IPS DF 19.7 (cell line): ENCODE results near the gene PPM1H.
"Not testable (repeated sequence)": the region's sequence is repeated elsewhere in the genome, so short reads cannot be mapped to it uniquely, and the experiment has no call there.

ENCODE experiments used
- DNase-seq: peaks from one replicate; pipeline ENCODE4 v3.0.0-alpha.2; 2013; ENCODE audit warnings: low read depth, low spot score

PPM1H gene

DNA sequence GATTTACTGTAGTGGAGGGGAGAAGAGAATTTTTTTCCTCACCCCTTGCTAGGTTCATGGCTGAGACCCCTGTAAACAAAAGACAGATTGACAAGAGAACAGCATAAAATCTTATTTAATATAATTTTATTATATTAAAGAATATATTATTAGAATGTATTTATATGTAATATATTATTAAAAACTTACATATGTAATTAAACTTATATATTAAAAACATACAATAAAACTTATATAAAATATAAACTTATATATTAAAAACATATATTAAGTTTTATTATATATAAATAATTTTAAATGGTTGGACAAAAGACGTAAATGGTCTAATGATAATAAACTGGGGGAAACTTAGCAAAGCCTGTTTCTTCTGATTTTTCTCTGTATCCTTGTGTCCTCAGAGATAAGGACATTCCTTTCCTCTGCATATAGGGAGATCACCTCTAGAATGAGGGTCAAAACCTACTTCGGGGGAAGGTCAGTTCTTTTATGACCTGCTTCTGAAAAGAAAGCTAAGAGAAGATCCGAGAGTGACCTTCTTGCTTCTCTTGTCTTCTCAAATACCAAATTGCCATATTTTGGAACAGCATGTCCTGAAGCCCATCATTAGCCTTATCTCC, 8.9 kb upstream of the PPM1H start:
- no peak for DNase-seq

DNA sequence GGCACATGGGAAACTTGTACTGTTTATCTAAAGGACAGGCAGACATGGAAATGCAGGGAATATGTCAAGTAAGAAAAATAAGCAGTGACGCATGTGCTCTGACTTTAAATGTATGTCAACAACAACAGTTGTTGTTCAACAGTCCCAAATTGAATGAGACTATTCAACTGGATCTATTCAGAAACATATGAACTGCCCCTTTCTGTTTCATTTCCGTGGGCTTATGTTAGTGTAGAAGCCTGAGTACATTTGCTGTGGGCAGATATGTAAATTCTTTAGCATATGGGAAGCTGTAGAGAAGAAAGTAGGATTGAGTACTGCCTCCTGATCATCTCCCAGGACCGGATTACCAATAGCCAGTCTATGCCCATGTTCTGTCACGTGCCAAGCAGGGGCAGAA, 7.4 kb upstream of the PPM1H start:
- DNase-seq, result not testable (repeated sequence)

DNA sequence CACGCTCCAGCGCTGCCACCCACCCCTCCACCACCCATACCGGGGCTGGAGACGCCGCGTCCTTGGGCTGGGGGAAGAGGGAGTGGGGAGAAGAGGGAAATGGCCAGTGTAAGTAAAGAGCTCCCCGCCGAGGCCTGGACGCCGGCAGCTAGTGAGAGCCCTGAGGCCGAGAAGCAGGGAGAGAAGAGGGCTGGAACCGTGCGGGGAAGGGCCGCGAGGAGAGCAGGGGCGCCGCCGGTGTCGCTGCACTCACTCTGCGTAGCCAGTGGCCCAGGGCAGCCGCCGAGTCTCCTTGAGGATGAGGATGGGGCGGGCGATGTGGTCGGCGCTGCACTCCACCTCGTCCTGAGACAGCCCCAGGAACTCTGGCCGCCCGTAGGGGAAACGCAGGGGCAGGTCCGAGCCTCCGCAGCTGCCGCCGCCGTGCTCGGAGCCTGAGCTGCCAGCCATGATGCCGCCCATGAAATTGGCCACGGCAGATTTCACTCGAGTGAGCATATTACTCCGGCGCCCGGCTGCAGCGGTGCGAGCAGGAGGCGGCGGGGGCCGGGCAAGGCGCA, 631 bp downstream of the PPM1H start:
- no peak for DNase-seq

- no peak for DNase-seq
Observed at GRCh38 chr12:62933602-62934238, 1.2 kb downstream of the PPM1H start.

- DNase-seq, result peak; percentile 57
Observed at GRCh38 chr12:62933220-62933601, 1.7 kb downstream of the PPM1H start.

- DNase-seq, result no peak
Observed at GRCh38 chr12:62931477-62931876, 3.5 kb downstream of the PPM1H start.

- DNase-seq, result no peak
Observed at GRCh38 chr12:62930546-62931425, 4.2 kb downstream of the PPM1H start.

DNA sequence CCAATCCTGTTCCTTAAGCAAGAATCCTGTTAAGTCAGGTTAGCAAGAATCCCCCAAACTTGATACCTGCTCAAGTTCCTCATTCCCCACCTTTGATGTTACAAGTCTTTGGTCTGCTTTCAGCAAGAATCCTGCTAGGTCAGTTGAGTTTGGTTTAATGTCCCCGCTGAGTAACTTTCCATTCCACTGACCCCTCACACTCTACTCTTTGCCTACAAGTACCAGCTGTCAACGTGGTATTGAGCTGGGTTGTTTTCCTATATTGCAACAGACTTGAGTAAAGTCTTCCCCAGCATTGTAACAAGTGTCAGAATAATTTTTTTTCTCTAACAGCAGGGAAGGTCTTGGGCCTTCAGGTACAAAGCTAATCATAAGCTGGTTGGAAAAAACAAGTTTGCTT, 6.3 kb downstream of the PPM1H start:
- no peak for DNase-seq

GRCh38 chr12:62925680-62926079, 9.3 kb downstream of the PPM1H start:
- no peak for DNase-seq

GRCh38 chr12:62924084-62924483, 10.9 kb downstream of the PPM1H start:
- no peak for DNase-seq

- no peak for DNase-seq
Observed at GRCh38 chr12:62922539-62922938, 12.4 kb downstream of the PPM1H start.

GRCh38 chr12:62919838-62920237, 15.1 kb downstream of the PPM1H start:
- no peak for DNase-seq

DNA sequence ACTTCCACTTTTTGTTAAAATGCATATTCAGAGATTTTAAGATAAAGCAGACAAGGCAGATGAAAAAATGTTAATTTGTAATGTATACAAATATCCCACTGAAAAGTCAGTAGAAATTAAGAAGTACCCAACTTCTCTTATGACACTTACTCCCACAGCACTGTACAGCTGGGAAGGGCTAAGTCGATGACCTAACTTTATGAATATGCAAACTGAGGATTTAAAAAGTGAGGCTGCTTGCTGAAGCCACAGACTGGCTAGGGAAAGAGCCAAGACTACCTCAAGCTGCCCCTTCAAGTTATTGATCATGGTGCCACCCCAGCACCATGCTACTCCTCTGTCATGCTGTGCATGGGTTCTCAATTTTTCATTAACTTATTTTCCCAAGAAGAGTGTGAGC, 17.0 kb downstream of the PPM1H start:
- DNase-seq, result no peak

GRCh38 chr12:62916632-62917425, 18.1 kb downstream of the PPM1H start:
- no peak for DNase-seq

- DNase-seq, result no peak
Observed at GRCh38 chr12:62915204-62915529, 19.8 kb downstream of the PPM1H start.

DNA sequence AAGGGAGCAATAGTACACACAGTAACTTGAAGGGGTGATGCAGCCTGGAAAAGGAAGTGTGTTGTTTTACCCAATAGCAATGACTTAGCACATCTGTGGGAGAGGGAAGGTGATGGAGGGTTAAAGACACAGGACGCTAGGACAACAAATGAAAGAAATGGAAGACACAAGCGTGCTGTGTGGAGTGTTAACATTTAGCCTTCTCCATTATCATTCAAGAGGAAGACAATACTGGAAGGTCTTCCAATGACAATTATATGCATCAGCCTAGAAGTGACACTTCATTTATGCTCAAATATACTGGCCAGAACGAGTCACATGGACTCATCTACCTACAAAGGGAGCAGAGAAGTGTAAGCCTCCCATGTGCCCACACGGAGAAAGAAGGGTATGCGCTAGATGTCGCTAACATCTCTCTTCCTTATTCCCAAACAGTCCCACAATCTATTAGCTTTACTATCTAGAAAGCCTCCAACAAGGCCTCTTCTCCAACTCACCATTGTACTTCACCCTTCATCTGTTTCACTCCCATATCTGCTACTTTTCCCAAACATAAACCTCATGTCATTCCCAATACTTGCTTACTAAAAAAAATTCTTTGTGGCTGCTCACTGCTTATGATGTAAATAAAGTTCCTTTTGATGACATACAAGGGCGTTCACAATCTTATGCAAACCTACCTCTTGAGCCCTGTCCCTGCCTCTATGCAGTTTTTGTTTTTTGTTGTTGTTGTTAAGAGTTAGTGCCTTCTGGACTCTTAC, 20.3 kb downstream of the PPM1H start:
- no peak for DNase-seq

DNA sequence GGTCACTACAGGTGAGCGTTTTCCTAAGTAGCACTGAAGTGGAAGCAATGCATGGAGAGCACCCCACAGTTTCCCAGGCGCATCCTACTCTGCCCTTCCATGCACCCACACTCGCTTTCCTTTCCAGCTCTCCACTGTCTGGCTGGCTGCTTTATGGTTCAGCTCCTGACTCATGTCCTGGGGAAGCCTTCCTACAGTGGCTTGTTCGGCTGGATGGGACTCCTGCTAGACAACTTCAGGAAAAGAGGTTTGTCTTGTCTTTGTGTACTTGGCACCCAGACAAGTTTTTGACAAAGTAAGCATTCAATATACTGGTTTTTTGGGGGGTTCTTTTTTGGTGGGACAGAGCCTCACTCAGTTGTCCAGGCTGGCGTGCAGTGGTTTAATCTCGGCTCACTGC, 21.6 kb downstream of the PPM1H start:
- no peak for DNase-seq

- DNase-seq, result no peak
Observed at GRCh38 chr12:62912644-62913043, 22.3 kb downstream of the PPM1H start.

GRCh38 chr12:62911286-62911685, 23.7 kb downstream of the PPM1H start:
- DNase-seq, result no peak

DNA sequence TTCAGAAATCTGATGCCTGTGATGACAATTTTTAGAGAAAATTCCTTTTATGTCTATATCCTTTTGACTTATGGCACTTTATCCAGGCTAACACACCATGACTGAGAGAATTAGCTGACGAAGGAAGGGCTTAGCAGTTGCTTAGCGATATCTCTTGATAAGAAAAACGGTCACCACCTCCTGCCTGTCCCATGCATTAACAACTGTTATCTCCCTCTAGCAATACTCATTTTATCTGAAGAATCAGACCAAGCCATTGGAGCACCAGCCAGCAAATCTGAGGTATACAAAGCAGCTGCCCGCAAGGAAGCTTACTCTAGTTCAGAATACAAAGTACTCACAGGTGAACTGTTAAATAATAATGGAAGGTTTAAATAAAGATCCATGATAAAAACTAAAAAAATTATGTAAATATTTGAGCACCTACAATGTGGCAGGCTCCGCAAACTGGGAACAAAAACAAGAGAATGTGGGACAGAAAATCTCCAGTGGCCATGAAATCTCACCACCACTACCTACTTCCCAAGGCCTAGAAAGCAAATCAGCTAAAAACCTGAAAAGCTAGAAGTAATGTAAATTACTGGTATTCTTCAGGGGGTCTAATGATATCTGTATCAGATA, 24.3 kb downstream of the PPM1H start:
- no peak for DNase-seq

DNA sequence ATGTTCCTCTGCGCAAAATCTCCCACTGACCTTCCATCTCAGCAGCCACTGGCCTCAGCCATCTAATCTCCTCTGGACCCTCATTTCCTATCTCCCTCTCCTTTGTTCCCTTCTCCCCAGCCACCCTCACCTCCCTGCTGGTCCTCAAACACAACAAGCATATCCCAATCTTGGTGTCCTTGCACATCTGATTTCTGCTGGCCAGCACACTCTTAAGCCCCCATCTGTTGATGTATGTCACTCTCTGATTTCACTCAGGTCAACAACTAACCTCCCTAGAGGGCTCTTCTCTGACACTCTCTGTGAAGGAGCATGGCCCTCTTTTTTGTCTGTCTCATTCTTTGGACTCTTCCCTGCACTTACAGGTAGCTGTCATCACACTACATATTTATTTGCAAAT, 25.6 kb downstream of the PPM1H start:
- no peak for DNase-seq
